ENCODE measurements around the gene BDKRB2.

BDKRB2 gene

GRCh38 chr14:96229315-96229714 is 24.7 kb downstream of the BDKRB2 start:
- Histone ChIP-seq H3K4me3 (ENCODE audit: low read length) (no peak overlapping the region), H3K79me2 (ENCODE audit: low read length) (no peaks in the 10 kb centered on the region), H3K4me2 (ENCODE audit: low read length) (no peak overlapping the region), H3K36me3 (replicated peaks; ENCODE audit: low read depth, low read length) (no peaks in the 10 kb centered on the region), H3K9ac (ENCODE audit: low read length) (no peak overlapping the region), H3K9me3 (ENCODE audit: insufficient read depth, low read length) (no peaks in the 10 kb centered on the region), H3K27ac (ENCODE audit: low read length) (no peak overlapping the region), H3K4me1 (ENCODE audit: low read length) (no peaks in the 10 kb centered on the region), H4K20me1 (ENCODE audit: insufficient read depth, low read length) (no peaks in the 10 kb centered on the region), H2AFZ (ENCODE audit: low read depth, low read length) (no peak overlapping the region), H3K27me3 (ENCODE audit: low read depth, low read length) (peaks cover under 1% of the 10 kb centered on the region; the same call in 1 of the 2 replicates)
- TF ChIP-seq EZH2phosphoT487 (IDR thresholded peaks at IDR 0.05; ENCODE audit: low read depth) (no peak), CTCF (IDR thresholded peaks at IDR 0.05; ENCODE audit: low read depth, low read length) (no peak)

- Histone ChIP-seq H3K4me2 (ENCODE audit: low read length) (no peak overlapping the region), H3K4me3 (ENCODE audit: low read length) (no peak overlapping the region), H2AFZ (ENCODE audit: low read depth, low read length) (no peak overlapping the region), H3K27me3 (ENCODE audit: low read depth, low read length) (no peaks in the 10 kb centered on the region; the same call in 1 of the 2 replicates), H3K79me2 (ENCODE audit: low read length) (no peaks in the 10 kb centered on the region), H3K9me3 (ENCODE audit: insufficient read depth, low read length) (no peaks in the 10 kb centered on the region), H3K36me3 (replicated peaks; ENCODE audit: low read depth, low read length) (no peaks in the 10 kb centered on the region), H4K20me1 (ENCODE audit: insufficient read depth, low read length) (no peaks in the 10 kb centered on the region), H3K4me1 (ENCODE audit: low read length) (no peaks in the 10 kb centered on the region), H3K27ac (ENCODE audit: low read length) (no peak overlapping the region), H3K9ac (ENCODE audit: low read length) (no peak overlapping the region)
- no peak for TF ChIP-seq CTCF (IDR thresholded peaks at IDR 0.05; ENCODE audit: low read depth, low read length)
- no peak for TF ChIP-seq EZH2phosphoT487 (IDR thresholded peaks at IDR 0.05; ENCODE audit: low read depth)
These were observed 26.4 kb downstream of the BDKRB2 start for GRCh38 chr14:96231056-96231455.

- Histone ChIP-seq H3K4me3 (ENCODE audit: low read length) (no peak overlapping the region), H3K9me3 (ENCODE audit: insufficient read depth, low read length) (no peaks in the 10 kb centered on the region), H3K4me2 (ENCODE audit: low read length) (no peak overlapping the region), H3K4me1 (ENCODE audit: low read length) (no peaks in the 10 kb centered on the region), H3K27ac (ENCODE audit: low read length) (no peak overlapping the region), H3K27me3 (ENCODE audit: low read depth, low read length) (peaks cover under 1% of the 10 kb centered on the region; the same call in 1 of the 2 replicates), H3K36me3 (replicated peaks; ENCODE audit: low read depth, low read length) (no peaks in the 10 kb centered on the region), H4K20me1 (ENCODE audit: insufficient read depth, low read length) (no peaks in the 10 kb centered on the region), H2AFZ (ENCODE audit: low read depth, low read length) (no peak overlapping the region), H3K79me2 (ENCODE audit: low read length) (no peaks in the 10 kb centered on the region), H3K9ac (ENCODE audit: low read length) (no peak overlapping the region)
- no peak for TF ChIP-seq EZH2phosphoT487 (IDR thresholded peaks at IDR 0.05; ENCODE audit: low read depth)
These were observed 27.0 kb downstream of the BDKRB2 start for GRCh38 chr14:96231526-96232130.

GRCh38 chr14:96232506-96232905 is 27.9 kb downstream of the BDKRB2 start:
- H3K4me2 ChIP-seq (ENCODE audit: low read length), result no peak overlapping the region

More at GRCh38 chr14:96232506-96232905, 27.9 kb downstream of the BDKRB2 start:
- Histone ChIP-seq H3K79me2 (ENCODE audit: low read length) (no peaks in the 10 kb centered on the region), H4K20me1 (ENCODE audit: insufficient read depth, low read length) (no peaks in the 10 kb centered on the region), H3K27ac (ENCODE audit: low read length) (no peak overlapping the region), H3K9me3 (ENCODE audit: insufficient read depth, low read length) (no peaks in the 10 kb centered on the region), H2AFZ (ENCODE audit: low read depth, low read length) (no peak overlapping the region), H3K27me3 (ENCODE audit: low read depth, low read length) (peaks cover 6% of the 10 kb centered on the region; the same call in 1 of the 2 replicates), H3K9ac (ENCODE audit: low read length) (no peak overlapping the region), H3K36me3 (replicated peaks; ENCODE audit: low read depth, low read length) (no peaks in the 10 kb centered on the region), H3K4me3 (ENCODE audit: low read length) (no peak overlapping the region), H3K4me1 (ENCODE audit: low read length) (no peaks in the 10 kb centered on the region)
- TF ChIP-seq CTCF (IDR thresholded peaks at IDR 0.05; ENCODE audit: low read depth, low read length), result no peak

All from OCI-LY3 (cell line).